ENCODE data around the gene COL26A1. TPM values are rescaled to one million over a fixed set of nuclear protein-coding genes. Genes with fewer than 3 reads are reported as not detected.

Gene COL26A1
- total and polyA plus RNA-seq, 7 donors, result 0.13 TPM; not detected in 6

DNA sequence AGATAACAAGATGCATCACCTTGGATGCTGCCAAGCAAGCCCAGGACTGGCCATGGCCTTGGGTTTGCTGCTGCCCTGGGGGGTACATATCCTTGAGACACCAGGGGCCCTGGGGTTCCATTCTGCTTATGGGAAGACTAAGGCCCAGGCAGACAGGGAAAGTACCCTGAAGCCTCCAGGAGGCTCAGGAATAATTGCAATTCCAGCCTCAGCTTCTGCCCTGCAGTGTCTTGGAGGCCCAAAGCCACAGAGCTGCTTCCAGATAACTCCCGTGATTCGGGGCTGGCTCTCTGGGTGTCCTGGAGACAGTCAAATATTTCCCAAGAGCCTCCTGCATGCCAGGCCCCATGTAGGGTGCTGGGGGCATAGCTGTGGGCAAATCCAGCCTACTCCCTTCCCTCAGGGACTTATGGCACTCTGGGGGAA lies 243.8 kb downstream of the COL26A1 start:
- no peak overlapping the region for H3K4me3 ChIP-seq
- DNase-seq, result no peak
- intact Hi-C loops (cut with DNase I), result no loop called here
- H3K9me3 ChIP-seq, result no peaks in the 10 kb centered on the region
- TF ChIP-seq EP300 (IDR thresholded peaks at IDR 0.05) (no peak), POLR2A (IDR thresholded peaks at IDR 0.05) (no peak), POLR2AphosphoS5 (IDR thresholded peaks at IDR 0.05) (no peak)
- TF ChIP-seq, protein P1, sequence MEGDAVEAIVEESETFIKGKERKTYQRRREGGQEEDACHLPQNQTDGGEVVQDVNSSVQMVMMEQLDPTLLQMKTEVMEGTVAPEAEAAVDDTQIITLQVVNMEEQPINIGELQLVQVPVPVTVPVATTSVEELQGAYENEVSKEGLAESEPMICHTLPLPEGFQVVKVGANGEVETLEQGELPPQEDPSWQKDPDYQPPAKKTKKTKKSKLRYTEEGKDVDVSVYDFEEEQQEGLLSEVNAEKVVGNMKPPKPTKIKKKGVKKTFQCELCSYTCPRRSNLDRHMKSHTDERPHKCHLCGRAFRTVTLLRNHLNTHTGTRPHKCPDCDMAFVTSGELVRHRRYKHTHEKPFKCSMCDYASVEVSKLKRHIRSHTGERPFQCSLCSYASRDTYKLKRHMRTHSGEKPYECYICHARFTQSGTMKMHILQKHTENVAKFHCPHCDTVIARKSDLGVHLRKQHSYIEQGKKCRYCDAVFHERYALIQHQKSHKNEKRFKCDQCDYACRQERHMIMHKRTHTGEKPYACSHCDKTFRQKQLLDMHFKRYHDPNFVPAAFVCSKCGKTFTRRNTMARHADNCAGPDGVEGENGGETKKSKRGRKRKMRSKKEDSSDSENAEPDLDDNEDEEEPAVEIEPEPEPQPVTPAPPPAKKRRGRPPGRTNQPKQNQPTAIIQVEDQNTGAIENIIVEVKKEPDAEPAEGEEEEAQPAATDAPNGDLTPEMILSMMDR (IDR thresholded peaks at IDR 0.05), result no peak
- peaks cover 0 to 6% (median 3%) of the 10 kb centered on the region in 4 donors for H3K4me1 ChIP-seq
- no peaks in the 10 kb centered on the region for H3K36me3 ChIP-seq
- no peaks in the 10 kb centered on the region for H3K27me3 ChIP-seq
- H3K27ac ChIP-seq, result no peak overlapping the region
- 87 to 88% methylated on average over 2 of the region's 2 CpGs for WGBS, 2 donors

Small RNA genes within 50 kb of the gene (small RNA-seq; reads per million reads assigned to genes)
- gene AC004965.1, result 0 reads per million in 3 donors

Other genes starting within 250 kb of the COL26A1 start
- gene SERPINE1, start 235.8 kb upstream of the COL26A1 start, total RNA-seq, result 10 to 100 TPM in 2 of 4 donors, 1 to 10 TPM in 2; 1.5 to 21.3 (median 11.7) TPM
- 10 to 100 TPM in 1 of 3 donors, 1 to 10 TPM in 1, under 1 TPM in 1; 0.46 to 10.0 (median 1.8) TPM for gene SERPINE1, start 235.8 kb upstream of the COL26A1 start, polyA plus RNA-seq
- gene AP1S1, start 208.4 kb upstream of the COL26A1 start, total RNA-seq, result 10 to 100 TPM; 15.8 to 31.4 (median 26.9) TPM
- 100 to 1,000 TPM; 100 to 135 (median 132) TPM for gene AP1S1, start 208.4 kb upstream of the COL26A1 start, polyA plus RNA-seq
- under 1 TPM in 2 of 4 donors, not detected in 2; 0.55 to 0.68 TPM for gene VGF, start 197.3 kb upstream of the COL26A1 start, total RNA-seq
- under 1 TPM in 1 of 3 donors, not detected in 2; 0.54 TPM for gene VGF, start 197.3 kb upstream of the COL26A1 start, polyA plus RNA-seq
- not detected for gene NAT16, start 182.6 kb upstream of the COL26A1 start, total RNA-seq
- gene NAT16, start 182.6 kb upstream of the COL26A1 start, polyA plus RNA-seq, result under 1 TPM in 1 of 3 donors, not detected in 2; 0.23 TPM
- gene MOGAT3, start 161.8 kb upstream of the COL26A1 start, total RNA-seq, result not detected
- gene MOGAT3, start 161.8 kb upstream of the COL26A1 start, polyA plus RNA-seq, result 10 to 100 TPM in 1 of 3 donors, 1 to 10 TPM in 2; 3.6 to 27.2 (median 3.7) TPM
- gene PLOD3, start 145.3 kb upstream of the COL26A1 start, total RNA-seq, result 10 to 100 TPM; 23.9 to 36.6 (median 26.4) TPM
- 10 to 100 TPM; 18.0 to 57.3 (median 24.3) TPM for gene PLOD3, start 145.3 kb upstream of the COL26A1 start, polyA plus RNA-seq
- gene ZNHIT1, start 144.7 kb upstream of the COL26A1 start, total RNA-seq, result 10 to 100 TPM; 64.8 to 97.4 (median 84.7) TPM
- gene ZNHIT1, start 144.7 kb upstream of the COL26A1 start, polyA plus RNA-seq, result 100 to 1,000 TPM; 126 to 200 (median 154) TPM
- gene CLDN15, start 125.1 kb upstream of the COL26A1 start, total RNA-seq, result 10 to 100 TPM in 1 of 4 donors, 1 to 10 TPM in 3; 2.5 to 16.3 (median 3.9) TPM
- gene CLDN15, start 125.1 kb upstream of the COL26A1 start, polyA plus RNA-seq, result 10 to 100 TPM in 1 of 3 donors, 1 to 10 TPM in 2; 3.6 to 14.2 (median 9.0) TPM
- 100 to 1,000 TPM; 237 to 443 (median 426) TPM for gene FIS1, start 117.8 kb upstream of the COL26A1 start, total RNA-seq
- gene FIS1, start 117.8 kb upstream of the COL26A1 start, polyA plus RNA-seq, result 100 to 1,000 TPM; 190 to 284 (median 252) TPM
- gene IFT22, start 41.1 kb upstream of the COL26A1 start, total RNA-seq, result 10 to 100 TPM; 30.7 to 38.5 (median 32.0) TPM
- 10 to 100 TPM in 2 of 3 donors, 1 to 10 TPM in 1; 7.6 to 19.2 (median 11.9) TPM for gene IFT22, start 41.1 kb upstream of the COL26A1 start, polyA plus RNA-seq